ENCODE results near the gene KIF21B. TPM values are rescaled to one million over a fixed set of nuclear protein-coding genes. Genes with fewer than 3 reads are reported as not detected.

Gene KIF21B
- total RNA-seq, 1 donor from 2014 or later: 3.7 TPM

DNA sequence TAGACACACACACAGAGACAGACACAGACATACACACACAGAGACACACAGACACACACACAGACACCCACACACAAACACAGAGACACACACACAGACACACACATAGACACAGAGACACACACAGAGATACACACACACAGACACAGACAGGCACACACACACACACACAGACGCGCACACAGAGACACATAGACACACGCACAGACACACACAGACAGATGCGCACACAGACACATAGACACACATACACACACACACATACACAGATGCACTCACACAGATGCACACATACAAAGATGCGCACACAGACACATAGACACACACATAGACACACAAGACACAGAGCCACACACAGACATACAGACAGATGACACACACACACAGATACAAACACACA is 16.0 kb downstream of the KIF21B start:
- intact Hi-C loops (cut with DNase I): no loop called here
- ATAC-seq: no peak
- no peak for DNase-seq (ENCODE audit: low spot score)

GRCh38 chr1:201006450-201006849 is 17.1 kb downstream of the KIF21B start:
- intact Hi-C loops (cut with DNase I): no loop called here
- ATAC-seq (no peak), DNase-seq (ENCODE audit: low spot score) (no peak)

GRCh38 chr1:201004732-201005131 is 18.8 kb downstream of the KIF21B start:
- intact Hi-C loops (cut with DNase I): no loop called here
- no peak for DNase-seq (ENCODE audit: low spot score)
- no peak for ATAC-seq

- ATAC-seq (no peak), DNase-seq (ENCODE audit: low spot score) (no peak)
- intact Hi-C loops (cut with DNase I): no loop called here
Measured at GRCh38 chr1:201004154-201004553, 19.4 kb downstream of the KIF21B start.

GRCh38 chr1:201002510-201002909 is 21.0 kb downstream of the KIF21B start:
- ATAC-seq: no peak
- no peak for DNase-seq (ENCODE audit: low spot score)
- intact Hi-C loops (cut with DNase I): no loop called here

GRCh38 chr1:201001962-201002361 is 21.6 kb downstream of the KIF21B start:
- ATAC-seq (no peak), DNase-seq (ENCODE audit: low spot score) (no peak)
- intact Hi-C loops (cut with DNase I): no loop called here

DNA sequence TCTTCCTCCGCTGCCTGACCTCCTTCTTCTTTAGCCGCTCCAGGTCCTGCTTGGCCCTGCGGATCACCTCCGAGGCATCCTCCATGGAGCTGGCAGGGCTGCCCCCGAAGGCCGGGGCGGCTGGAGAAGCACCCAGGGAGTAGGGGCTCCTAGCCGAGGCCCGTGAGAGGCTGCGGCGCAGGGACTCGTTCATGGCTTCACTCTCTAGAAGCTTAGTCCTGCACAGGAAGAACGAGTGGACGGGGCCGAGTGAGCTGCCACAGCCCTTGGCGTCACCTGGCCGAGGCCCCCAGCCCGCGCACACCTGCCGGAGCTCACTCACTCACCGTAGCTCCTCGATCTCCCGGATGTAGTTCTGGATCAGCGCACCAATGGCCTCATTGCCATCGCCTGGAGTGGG is 23.1 kb downstream of the KIF21B start:
- DNase-seq (ENCODE audit: low spot score) (no peak), ATAC-seq (peak; percentile 17)
- intact Hi-C loops (cut with DNase I): no loop called here

GRCh38 chr1:200999667-201000066 is 23.8 kb downstream of the KIF21B start:
- intact Hi-C loops (cut with DNase I): no loop called here
- DNase-seq (ENCODE audit: low spot score) (no peak), ATAC-seq (no peak)

DNA sequence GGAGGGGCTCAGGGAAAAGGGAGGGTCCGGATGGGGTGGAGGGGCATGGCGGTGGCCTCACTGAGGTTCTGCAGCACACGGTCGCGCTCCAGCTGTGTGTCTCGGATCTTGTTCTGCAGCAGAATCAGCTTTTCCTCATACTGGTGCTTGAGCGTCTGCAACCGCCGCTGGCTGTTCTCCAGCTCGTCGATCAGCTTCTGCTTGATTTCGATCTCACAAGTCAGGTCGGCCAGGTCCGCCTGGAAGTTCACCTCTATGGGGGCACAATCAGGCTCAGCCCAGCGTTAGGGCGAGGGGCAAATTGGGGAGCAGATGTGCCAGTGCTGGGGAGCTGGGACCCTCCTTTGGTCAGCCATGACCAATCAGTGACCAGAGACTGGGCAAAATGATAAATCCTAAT is 25.2 kb downstream of the KIF21B start:
- DNase-seq (ENCODE audit: low spot score) (no peak), ATAC-seq (no peak)
- intact Hi-C loops (cut with DNase I): no loop called here

GRCh38 chr1:200992382-200993048 is 31.0 kb downstream of the KIF21B start:
- DNase-seq (ENCODE audit: low spot score) (no peak), ATAC-seq (no peak)
- intact Hi-C loops (cut with DNase I): no loop called here

GRCh38 chr1:200991097-200991614 is 32.4 kb downstream of the KIF21B start:
- ATAC-seq: no peak
- intact Hi-C loops (cut with DNase I): no loop called here
- no peak for DNase-seq (ENCODE audit: low spot score)

DNA sequence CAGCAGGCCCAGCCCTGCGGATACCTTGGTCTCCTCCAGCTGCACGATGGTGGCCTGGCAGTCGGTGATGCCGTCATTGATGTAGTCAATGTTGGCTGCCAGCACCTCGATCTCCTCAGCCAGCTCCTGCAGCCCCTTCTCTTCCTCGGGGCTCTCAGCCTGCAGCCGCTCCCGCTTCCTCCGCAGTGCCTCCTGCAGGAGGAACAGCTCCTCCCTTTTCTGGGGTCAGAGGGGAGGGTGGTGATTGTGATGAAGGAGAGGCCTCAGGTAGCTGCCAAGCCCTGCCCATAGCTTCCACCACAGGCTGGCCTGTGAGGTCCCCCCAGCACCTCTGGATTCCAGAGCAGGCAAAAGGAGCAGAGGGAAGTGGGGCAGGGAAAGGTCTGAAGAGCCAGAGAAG is 33.4 kb downstream of the KIF21B start:
- DNase-seq (ENCODE audit: low spot score) (no peak), ATAC-seq (no peak)
- intact Hi-C loops (cut with DNase I): no loop called here

DNA sequence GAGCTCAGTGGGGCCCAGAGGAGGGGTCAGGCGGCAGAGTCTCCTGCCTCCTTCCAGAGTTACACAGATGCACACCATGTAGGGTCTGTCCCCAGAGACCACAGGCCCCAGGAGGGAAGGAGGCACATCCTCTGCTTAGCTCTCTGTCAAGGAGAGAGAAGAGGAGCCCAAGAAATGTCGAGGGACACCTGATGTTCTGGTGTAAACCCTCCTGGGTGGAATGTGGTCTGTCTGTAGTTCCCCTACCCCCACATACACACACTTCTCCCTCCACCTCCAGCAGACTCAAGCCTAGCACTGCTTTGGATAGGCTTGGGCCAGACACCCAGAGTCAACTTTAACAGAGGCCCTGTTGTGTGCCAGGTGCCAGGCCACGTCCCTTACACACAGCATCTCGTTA is 34.2 kb downstream of the KIF21B start:
- ATAC-seq: no peak
- no peak for DNase-seq (ENCODE audit: low spot score)
- intact Hi-C loops (cut with DNase I): no loop called here

DNA sequence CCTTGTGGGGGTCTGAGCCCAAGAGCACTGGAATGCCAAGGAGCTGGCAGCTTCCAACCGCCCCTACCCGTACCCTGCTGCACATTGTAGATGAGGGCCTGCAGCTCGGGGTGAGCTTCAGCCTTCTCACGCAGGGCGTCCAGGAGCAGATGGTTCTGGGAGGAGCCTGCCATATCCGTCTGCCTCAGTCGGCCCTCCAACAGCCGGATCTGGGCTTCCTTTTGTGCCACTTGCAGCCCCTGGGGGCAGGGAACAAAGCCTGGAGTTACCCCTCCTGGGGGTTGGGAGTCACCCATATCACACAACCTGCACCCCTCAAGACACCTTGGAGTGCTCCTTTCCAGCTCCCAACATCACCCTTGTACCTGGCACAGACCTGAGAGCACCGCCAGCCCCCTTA is 34.8 kb downstream of the KIF21B start:
- DNase-seq (ENCODE audit: low spot score): no peak
- intact Hi-C loops (cut with DNase I): no loop called here
- ATAC-seq: no peak

DNA sequence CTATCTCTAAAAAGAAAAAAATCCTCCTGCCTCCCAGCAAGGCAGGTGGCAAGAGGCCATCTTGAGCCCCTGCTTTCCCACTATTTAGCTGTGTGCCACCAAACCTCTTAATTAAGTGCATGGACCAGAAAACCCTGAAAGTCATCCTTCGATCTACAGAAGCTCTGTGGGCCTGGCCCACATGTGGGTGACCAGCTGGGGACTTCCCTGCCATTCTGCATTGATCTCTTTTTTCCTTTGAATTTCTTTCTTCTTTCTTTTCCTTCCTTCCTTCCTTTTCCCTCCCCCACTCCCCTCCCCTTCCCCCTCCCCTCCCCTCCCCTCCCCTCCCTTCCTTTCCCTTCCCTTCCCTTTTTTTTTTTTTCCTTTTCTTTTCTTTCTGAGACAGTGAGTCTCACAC is 38.0 kb downstream of the KIF21B start:
- DNase-seq (ENCODE audit: low spot score) (no peak), ATAC-seq (no peak)
- intact Hi-C loops (cut with DNase I): no loop called here

- DNase-seq (ENCODE audit: low spot score) (no peak), ATAC-seq (no peak)
- intact Hi-C loops (cut with DNase I): no loop called here
Measured at GRCh38 chr1:200983035-200983561, 40.4 kb downstream of the KIF21B start.

DNA sequence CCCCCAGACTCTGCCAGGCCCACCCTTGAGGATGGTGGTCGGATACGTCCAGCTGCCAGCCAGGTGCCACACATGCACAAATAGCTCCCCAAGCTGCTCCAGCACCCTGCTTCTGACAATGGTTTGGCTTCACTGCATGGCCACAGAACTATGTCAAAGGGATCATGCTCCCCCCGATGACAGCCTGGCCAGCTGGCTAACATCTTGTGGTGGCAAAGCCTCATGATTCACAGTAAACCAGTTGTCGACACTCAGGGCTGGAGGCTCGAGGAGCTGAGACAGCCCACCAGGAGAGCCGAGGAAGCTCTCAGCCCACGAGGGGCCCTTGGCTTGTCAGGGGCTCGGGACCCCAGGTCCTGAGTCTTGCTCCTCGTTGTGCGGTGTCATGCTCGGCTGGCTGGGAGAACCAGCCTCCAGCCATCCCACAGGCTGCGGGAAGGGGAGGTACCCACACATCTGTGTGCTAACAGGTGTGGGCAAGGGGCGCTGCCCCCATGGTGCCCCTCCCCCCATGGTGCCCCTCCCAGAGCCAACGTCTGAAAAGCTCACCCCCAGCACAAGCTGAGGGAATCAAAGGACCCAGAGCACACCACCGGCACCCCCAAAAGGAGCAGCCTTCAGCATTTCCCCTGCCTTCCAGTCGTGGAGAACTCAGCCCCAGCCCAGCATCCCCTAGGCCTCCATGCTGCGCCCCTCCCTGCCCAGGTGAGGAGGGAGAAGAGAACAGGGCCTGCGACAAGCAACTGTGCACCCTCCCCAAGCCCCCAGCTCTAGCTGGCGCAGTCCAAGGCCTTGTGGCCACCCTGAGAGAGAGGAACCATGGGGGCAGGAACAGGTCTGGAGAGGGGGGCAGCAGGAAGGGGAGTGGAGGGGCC is 41.2 kb downstream of the KIF21B start:
- ATAC-seq (no peak), DNase-seq (ENCODE audit: low spot score) (no peak)
- intact Hi-C loops (cut with DNase I): no loop called here

DNA sequence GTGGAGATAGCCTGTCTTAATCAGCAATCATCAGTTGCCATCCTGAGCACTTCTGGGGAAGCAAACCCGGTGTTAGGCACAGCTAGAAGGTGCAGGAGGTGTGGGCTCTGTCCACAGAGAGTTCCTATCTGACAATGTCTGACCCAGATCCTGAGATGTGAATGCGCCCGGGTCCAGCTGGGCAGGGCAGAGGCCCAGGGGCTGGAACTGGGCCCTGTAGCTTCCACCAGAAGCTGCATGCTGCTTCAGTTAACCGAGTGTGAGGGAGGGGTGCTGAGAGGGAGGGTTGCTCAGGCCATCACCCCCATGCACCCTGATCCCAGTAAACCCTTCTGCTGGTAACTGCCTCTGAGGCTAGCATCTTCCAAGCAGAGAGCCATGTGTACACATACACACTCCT is 42.2 kb downstream of the KIF21B start:
- ATAC-seq: no peak
- intact Hi-C loops (cut with DNase I): no loop called here

DNA sequence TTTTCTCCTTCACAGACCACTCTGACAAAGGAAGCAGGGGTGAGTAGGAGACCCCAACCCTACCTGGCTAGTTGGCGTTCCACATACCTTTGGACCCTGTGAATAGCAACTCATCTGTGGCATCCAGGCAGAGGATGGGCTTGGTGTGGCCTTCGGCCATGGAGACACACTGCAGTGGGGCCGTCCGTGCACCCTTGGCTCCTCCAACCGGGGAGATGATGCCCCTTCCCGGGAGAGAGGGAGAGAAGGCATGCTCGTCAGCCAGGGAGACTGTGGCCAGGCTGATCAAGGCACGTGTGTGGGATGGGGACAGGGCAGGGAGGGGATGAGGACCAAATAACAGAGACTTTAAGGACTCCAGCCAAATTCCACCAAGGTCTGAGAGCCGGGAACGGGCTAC is 42.6 kb downstream of the KIF21B start:
- ATAC-seq (no peak), DNase-seq (ENCODE audit: low spot score) (no peak)
- intact Hi-C loops (cut with DNase I): no loop called here

More for the DNA sequence above, 42.2 kb downstream of the KIF21B start:
- DNase-seq (ENCODE audit: low spot score): no peak

- ATAC-seq (no peak), DNase-seq (ENCODE audit: low spot score) (no peak)
- intact Hi-C loops (cut with DNase I): no loop called here
Measured at GRCh38 chr1:200980452-200980772, 43.1 kb downstream of the KIF21B start.

Measured in sciatic nerve (tissue), 2 donors.